BJ (cell line): ENCODE results near the gene KLRC2. TPM values are rescaled to one million over a fixed set of nuclear protein-coding genes. Genes with fewer than 3 reads are reported as not detected.
"Not testable (repeated sequence)": the region's sequence is repeated elsewhere in the genome, so short reads cannot be mapped to it uniquely, and the experiment has no call there.

ENCODE experiments used
- CTCF ChIA-PET: fragments of 350-600 bp; formaldehyde crosslinking; extraction: SDS; loops from one replicate; lab custom pipeline; 2021; ENCODE audit warnings: antibody characterized with exemption, inconsistent platforms; lab: Yijun Ruan, JAX
- POLR2A ChIA-PET: fragments of 300-600 bp; sonication (Branson Sonifier 250); formaldehyde crosslinking; extraction: SDS; loops from one replicate; lab custom pipeline; 2021; ENCODE audit warnings: antibody characterized with exemption; lab: Charles Lee
- DNase-seq: peaks from one replicate; pipeline ENCODE4 v3.0.0-alpha.2; 2011; ENCODE audit warnings: low read depth
- H3K27me3 ChIP-seq: 2 replicates; pipeline ENCODE4 v1.6.0; 2011; ENCODE audit warnings: low read length; ENCODE audit not compliant: control insufficient read depth, insufficient read depth
- H3K36me3 ChIP-seq: 2 replicates; pipeline ENCODE4 v1.5.1; 2011; ENCODE audit warnings: low read length; ENCODE audit not compliant: control insufficient read depth, insufficient read depth
- H3K4me3 ChIP-seq: 2 replicates; pipeline ENCODE4 v1.5.1; 2011; ENCODE audit warnings: low read depth, mild to moderate bottlenecking, control low read depth, low read length
- CTCF ChIP-seq: IDR thresholded peaks from 2 replicates; pipeline ENCODE4 v1.5.1; 2011; ENCODE audit warnings: low read depth, mild to moderate bottlenecking, control low read depth, inconsistent platforms, low read length, moderate library complexity; ENCODE audit not compliant: insufficient read depth
- polyA plus RNA-seq: library from polyadenylated mRNA; depleted of rRNA; stranded (reverse); fragments of >200 nt; gene quantifications from 2 replicates; pipeline ENCODE4 v1.2.3, GENCODE V29; 2011

KLRC2 gene
- polyA plus RNA-seq, 1 experiment = not detected

- DNase-seq = peak; percentile 77
- Histone ChIP-seq H3K4me3 (no peak overlapping the region), H3K27me3 (no peaks in the 10 kb centered on the region), H3K36me3 (no peaks in the 10 kb centered on the region)
- no peak for TF ChIP-seq CTCF
- POLR2A ChIA-PET = no interaction called here
- CTCF ChIA-PET = no interaction called here
Measured at GRCh38 chr12:10395390-10395998, 40.3 kb downstream of the KLRC2 start.

- H3K36me3 ChIP-seq, POLR2A ChIA-PET, CTCF ChIA-PET, H3K4me3 ChIP-seq, H3K27me3 ChIP-seq, DNase-seq: not testable (repeated sequence)
Measured at GRCh38 chr12:10394531-10395152, 41.2 kb downstream of the KLRC2 start.

GRCh38 chr12:10393291-10393690 lies 42.5 kb downstream of the KLRC2 start:
- Histone ChIP-seq H3K36me3 (no peaks in the 10 kb centered on the region), H3K27me3 (no peaks in the 10 kb centered on the region), H3K4me3 (no peak overlapping the region)
- CTCF ChIA-PET = interaction anchor here (1.3 kb wide), 1 partner anchor 28 kb away, joined by 4 read pairs; no protein-coding TSS in a partner anchor
- TF ChIP-seq CTCF = no peak
- DNase-seq = no peak
- POLR2A ChIA-PET = no interaction called here

- ChIA-PET CTCF (interaction anchor here (1.3 kb wide), 1 partner anchor 27 kb away, joined by 4 read pairs; no protein-coding TSS in a partner anchor), POLR2A (interaction anchor here (0.6 kb wide), 1 partner anchor 28 kb away, joined by 3 read pairs; no protein-coding TSS in a partner anchor)
- peak; percentile 51 for DNase-seq
- no peaks in the 10 kb centered on the region for H3K27me3 ChIP-seq
- H3K36me3 ChIP-seq = no peaks in the 10 kb centered on the region
- TF ChIP-seq CTCF = no peak
- no peak overlapping the region for H3K4me3 ChIP-seq
Measured at GRCh38 chr12:10392394-10392930, 43.3 kb downstream of the KLRC2 start.

- H3K36me3 ChIP-seq, CTCF ChIA-PET, H3K4me3 ChIP-seq, H3K27me3 ChIP-seq, POLR2A ChIA-PET, DNase-seq: not testable (repeated sequence)
Measured at GRCh38 chr12:10390991-10391390, 44.8 kb downstream of the KLRC2 start.

- CTCF ChIA-PET = interaction anchor here (0.6 kb wide), 1 partner anchor 23 kb away, joined by 3 read pairs; no protein-coding TSS in a partner anchor
- POLR2A ChIA-PET = no interaction called here
- DNase-seq = no peak
- no peak within 1 kb of the TSS for H3K4me3 ChIP-seq
- H3K36me3 ChIP-seq = no peaks in the 10 kb centered on the region
- no peak for TF ChIP-seq CTCF
- H3K27me3 ChIP-seq = no peaks in the 10 kb centered on the region
Measured at GRCh38 chr12:10389904-10390303, 45.9 kb downstream of the KLRC2 start, which contains the start of gene KLRK1. TSS of gene KLRK1 (minus strand) at chr12:10390041. CDS start at chr12:10388810, 1,231 bp downstream.
